Prostate gland (tissue), 2 donors: Measurements from ENCODE around the gene ZNF701.

Source experiments
- CTCF ChIP-seq, 4 experiments: fragments of 200-600 bp in 2 of 4; fragments of 450-650 bp in 2 of 4; sonication (generic) in 2 of 4; IDR thresholded peaks; 1 replicate in 3 of 4; 2 replicates in 1 of 4; pipeline ENCODE4 v1.5.1; 2016 to 2019; ENCODE audit warnings: antibody characterized with exemption in 4 of 4, mild to moderate bottlenecking in 2 of 4, moderate library complexity in 2 of 4
- POLR2AphosphoS5 ChIP-seq: sonication (generic); formaldehyde crosslinking; IDR thresholded peaks from one replicate; pipeline ENCODE4 v1.6.1; 2017; ENCODE audit warnings: antibody characterized with exemption

GRCh38 chr19:52621376-52621775 is 51.3 kb downstream of the ZNF701 start:
- no peak for TF ChIP-seq POLR2AphosphoS5
- no peak for TF ChIP-seq CTCF (IDR thresholded peaks at IDR 0.05)
